Kidney epithelial cell (primary cell): ENCODE data around the gene SLC49A4. TPM values are rescaled to one million over a fixed set of nuclear protein-coding genes. Genes with fewer than 3 reads are reported as not detected.

Source experiments
- DNase-seq: peaks from one replicate; pipeline ENCODE4 v3.0.0-alpha.2; 2010; ENCODE audit warnings: low read depth
- H3K27me3 ChIP-seq: 2 replicates; pipeline ENCODE4 v1.6.0; 2011; ENCODE audit warnings: low read length; ENCODE audit not compliant: control insufficient read depth, insufficient read depth
- H3K36me3 ChIP-seq: 2 replicates; pipeline ENCODE4 v1.5.1; 2011; ENCODE audit warnings: low read length; ENCODE audit not compliant: control insufficient read depth, insufficient read depth
- H3K4me3 ChIP-seq: 2 replicates; pipeline ENCODE4 v1.5.1; 2011; ENCODE audit warnings: low read depth, mild to moderate bottlenecking, control low read depth, low read length
- CTCF ChIP-seq: IDR thresholded peaks from 2 replicates; pipeline ENCODE4 v1.5.1; 2011; ENCODE audit warnings: mild to moderate bottlenecking, moderate library complexity, low read length, control low read depth, inconsistent platforms; ENCODE audit not compliant: insufficient read depth, poor library complexity, severe bottlenecking
- total RNA-seq: library from RNA; depleted of rRNA; stranded (reverse); fragments of >200 nt; gene quantifications from 2 replicates; pipeline ENCODE4 v1.2.3, GENCODE V29; 2015

Gene SLC49A4
- total RNA-seq, 1 donor from 2014 or later, result 17.2 TPM

DNA sequence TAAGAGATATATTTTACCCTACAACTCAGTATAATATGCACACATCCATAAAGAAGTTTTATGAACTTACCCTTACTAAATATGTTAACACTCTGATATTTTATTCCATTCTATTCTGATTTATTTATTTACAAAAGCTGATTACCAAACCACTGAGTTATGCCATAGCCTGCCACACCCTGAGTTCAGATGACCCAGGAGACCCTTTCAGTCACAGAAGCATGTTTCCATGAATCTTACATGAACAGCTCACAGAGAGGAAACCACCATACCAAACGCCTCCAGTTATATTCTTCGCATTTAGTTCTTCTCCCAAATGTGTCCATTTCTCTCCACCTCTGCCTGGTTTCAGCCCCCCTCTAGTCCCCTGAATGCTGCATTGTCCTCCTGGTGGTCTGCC lies 129.2 kb downstream of the SLC49A4 start:
- no peak overlapping the region for H3K4me3 ChIP-seq
- no peak for TF ChIP-seq CTCF
- H3K27me3 ChIP-seq, result peaks cover 48% of the 10 kb centered on the region

GRCh38 chr3:122925756-122926155 lies 130.9 kb downstream of the SLC49A4 start:
- Histone ChIP-seq H3K4me3 (no peak overlapping the region), H3K36me3 (no peaks in the 10 kb centered on the region), H3K27me3 (peaks cover 62% of the 10 kb centered on the region)
- no peak for DNase-seq
- TF ChIP-seq CTCF, result no peak

More for the DNA sequence above, 129.2 kb downstream of the SLC49A4 start:
- no peaks in the 10 kb centered on the region for H3K36me3 ChIP-seq
- DNase-seq, result no peak

DNA sequence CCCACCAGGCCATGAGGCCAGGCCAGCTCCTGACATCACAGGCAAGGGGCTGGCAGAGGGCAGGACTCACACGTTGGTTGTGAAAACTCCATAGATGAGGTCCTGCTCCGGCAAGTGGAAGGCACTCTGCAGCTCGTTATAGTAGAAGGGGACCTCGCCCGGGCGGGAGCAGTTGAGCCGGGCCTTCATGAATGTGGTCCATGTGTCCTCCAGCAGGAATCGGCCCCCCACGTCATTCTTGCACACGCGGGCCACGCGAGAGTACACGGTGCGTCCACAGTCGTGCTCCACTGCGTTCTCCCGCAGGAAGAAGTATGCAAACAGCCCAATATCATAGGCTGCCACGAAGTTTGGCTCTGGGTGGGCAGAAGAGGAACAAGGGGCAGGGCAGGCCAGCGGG lies 131.5 kb downstream of the SLC49A4 start:
- no peak for TF ChIP-seq CTCF
- Histone ChIP-seq H3K27me3 (peaks cover 56% of the 10 kb centered on the region), H3K4me3 (no peak overlapping the region), H3K36me3 (no peaks in the 10 kb centered on the region)
- DNase-seq, result no peak

DNA sequence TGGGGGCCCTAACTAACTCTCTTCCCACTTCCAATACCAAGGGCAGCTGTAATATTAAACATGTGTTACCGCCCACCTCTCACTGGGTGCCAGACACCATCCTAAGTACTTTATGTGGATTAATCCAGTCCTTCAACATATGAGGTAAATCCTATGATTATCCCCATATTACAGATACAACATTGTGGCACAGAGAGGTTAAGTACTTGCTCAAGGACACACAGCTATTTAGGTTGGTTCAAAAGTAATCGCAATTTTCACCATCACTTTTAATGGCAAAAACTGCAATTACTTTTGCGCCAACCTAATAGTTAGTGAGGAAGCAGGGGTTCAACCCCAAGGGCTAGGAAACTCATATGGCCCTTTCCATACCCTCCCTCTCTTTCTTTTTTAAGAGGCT lies 131.9 kb downstream of the SLC49A4 start:
- H3K36me3 ChIP-seq, result no peaks in the 10 kb centered on the region

DNA sequence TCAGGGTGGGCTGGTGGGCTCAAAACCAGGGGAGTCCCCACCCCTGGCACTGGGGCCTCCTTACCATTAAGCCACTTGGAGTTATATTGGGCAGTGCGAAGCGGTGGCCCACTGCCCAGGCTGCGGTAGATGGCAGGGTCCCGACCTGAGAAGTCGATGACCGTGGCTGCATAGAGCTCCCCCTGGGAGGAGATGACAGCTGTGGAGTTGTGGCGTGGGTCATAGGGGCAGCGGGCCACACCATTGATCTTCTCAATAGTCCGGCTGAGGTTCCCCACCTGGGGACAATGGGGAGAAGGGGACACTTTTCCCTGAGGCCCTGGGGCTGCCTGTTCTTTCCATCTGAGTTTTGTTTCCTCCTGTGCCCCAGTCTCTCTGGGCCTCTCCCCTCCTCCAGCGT lies 132.9 kb downstream of the SLC49A4 start:
- Histone ChIP-seq H3K36me3 (no peaks in the 10 kb centered on the region), H3K27me3 (peaks cover 42% of the 10 kb centered on the region), H3K4me3 (no peak overlapping the region)
- DNase-seq, result no peak
- no peak for TF ChIP-seq CTCF

More for the DNA sequence above, 131.9 kb downstream of the SLC49A4 start:
- no peak for TF ChIP-seq CTCF
- Histone ChIP-seq H3K4me3 (no peak overlapping the region), H3K27me3 (peaks cover 52% of the 10 kb centered on the region)
- DNase-seq, result no peak

DNA sequence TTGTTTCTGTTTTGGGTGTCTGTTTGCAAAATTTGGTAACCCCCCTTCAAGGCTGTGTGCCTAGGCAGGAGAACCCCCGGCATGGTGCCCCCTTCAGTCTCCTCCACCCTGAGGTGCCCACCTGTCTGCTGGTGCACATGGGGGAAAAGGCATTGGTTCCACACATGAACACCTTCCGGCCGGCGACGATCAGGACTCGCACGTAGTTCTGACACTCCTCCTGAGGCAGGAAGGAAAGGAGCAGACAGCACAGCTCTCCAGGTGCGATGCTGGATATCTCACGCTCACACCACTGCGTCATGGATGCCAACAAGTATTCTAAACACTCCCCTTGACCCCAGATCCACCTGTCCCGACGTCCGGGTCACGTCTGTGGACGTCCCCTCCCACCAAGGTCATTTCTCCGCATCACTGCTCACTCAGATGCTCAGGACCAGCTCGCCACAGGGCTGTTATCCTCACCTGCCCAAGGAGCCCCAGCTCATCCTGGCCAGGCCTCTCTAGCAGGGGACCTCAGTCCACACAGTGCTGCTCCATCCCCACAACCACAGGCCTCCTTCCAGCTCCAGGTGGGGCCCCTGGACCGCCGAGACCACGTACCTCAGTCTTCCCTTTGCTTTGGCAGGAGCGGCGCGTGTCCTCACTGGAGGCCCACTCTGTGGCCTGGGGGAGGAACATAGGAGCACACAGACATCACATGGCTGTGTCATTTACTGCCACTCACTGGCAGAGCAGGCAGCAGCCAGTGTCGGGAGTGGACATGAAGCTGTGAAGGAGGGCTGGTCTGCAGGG lies 133.7 kb downstream of the SLC49A4 start:
- TF ChIP-seq CTCF, result no peak
- DNase-seq, result no peak
- Histone ChIP-seq H3K36me3 (no peaks in the 10 kb centered on the region), H3K4me3 (no peak overlapping the region), H3K27me3 (peaks cover 34% of the 10 kb centered on the region)
